ENCODE measurements around the gene ROMO1.

Gene ROMO1

DNA sequence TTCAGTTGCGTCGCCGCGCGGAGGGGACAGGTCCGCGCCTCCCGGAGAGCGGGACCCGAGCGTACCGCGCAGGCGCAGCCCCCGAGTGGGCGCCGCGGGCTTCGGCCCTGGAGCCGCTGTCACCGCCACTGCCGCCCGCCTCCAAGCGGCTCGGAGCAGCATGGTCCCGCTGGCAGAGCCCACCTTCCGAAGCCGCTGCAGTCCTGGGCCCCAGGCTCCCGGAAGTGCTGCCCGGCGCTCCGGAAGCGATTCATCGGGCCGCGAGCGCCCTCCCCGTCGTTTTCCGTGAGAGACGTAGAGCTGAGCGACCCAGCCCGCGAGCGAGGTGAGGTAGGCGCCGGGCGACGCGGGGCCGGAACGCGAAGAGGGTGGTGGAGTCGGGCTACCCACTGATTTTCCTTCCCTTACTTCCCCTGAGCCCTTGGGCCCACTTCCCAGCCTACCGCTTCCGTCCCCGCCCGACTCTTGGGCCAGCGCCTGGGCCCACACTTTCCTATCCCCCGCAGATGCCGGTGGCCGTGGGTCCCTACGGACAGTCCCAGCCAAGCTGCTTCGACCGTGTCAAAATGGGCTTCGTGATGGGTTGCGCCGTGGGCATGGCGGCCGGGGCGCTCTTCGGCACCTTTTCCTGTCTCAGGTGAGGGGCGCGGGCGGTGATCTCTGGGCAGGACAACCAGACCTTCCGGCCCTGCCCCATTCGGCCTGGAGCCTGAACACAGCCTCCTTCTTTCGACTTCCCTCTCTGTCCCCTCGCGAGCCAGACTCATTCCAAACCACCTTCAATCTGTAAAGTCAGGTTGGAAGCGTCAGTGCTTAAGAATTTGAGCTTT lies at the start of gene ROMO1, which contains the start of gene NFS1:
ROMO1 (plus strand) TSS at position 279 of the 830 bp plus-strand sequence; CDS start at position 507, 228 bp downstream.
NFS1 (minus strand) TSS at position 226 of the 830 bp plus-strand sequence; CDS start at position 162, 64 bp downstream.
- H3K4me3 ChIP-seq: peak within 1 kb of the TSS; percentile 81
- no peaks in the 10 kb centered on the region for H3K9me3 ChIP-seq
- peaks cover 50% of the 10 kb centered on the region for H3K36me3 ChIP-seq (replicated peaks)
- peak; percentile 80 to 91 for DNase-seq (ENCODE audit: low spot score in 2 of 2)
- H3K4me1 ChIP-seq: peaks cover 13% of the 10 kb centered on the region
- H3K27me3 ChIP-seq (ENCODE audit: low read depth): no peaks in the 10 kb centered on the region
- in situ Hi-C loops (cut with MboI; ENCODE audit: low sequenced_read_pairs): no loop called here

DNA sequence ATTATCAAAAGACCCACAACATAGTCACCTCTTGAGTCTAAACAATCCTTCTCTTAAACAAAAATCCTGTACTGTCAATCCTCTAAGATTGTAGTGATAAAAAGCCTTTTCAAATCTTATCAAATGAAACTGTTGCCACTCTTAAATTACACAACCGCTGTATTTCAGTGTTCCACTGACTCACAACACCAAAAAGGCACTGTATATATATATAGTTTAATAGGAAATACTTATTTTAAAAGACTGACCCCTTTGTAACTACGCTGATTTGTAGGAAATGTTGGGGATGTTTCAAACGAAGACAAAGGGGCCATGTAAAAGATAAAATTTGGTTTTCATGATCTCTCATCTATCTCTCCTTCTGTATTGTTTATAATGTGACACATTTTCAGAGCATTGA lies 48.6 kb upstream of the ROMO1 start:
- peaks cover 2% of the 10 kb centered on the region; the same call in 1 of the 2 replicates for H3K4me1 ChIP-seq
- no peaks in the 10 kb centered on the region for H3K9me3 ChIP-seq
- in situ Hi-C loops (cut with MboI; ENCODE audit: low sequenced_read_pairs): no loop called here
- no peak overlapping the region for H3K4me3 ChIP-seq
- peaks cover 43% of the 10 kb centered on the region for H3K36me3 ChIP-seq (replicated peaks)
- no peak for DNase-seq (ENCODE audit: low spot score in 2 of 2)
- H3K27me3 ChIP-seq (ENCODE audit: low read depth): no peaks in the 10 kb centered on the region

DNA sequence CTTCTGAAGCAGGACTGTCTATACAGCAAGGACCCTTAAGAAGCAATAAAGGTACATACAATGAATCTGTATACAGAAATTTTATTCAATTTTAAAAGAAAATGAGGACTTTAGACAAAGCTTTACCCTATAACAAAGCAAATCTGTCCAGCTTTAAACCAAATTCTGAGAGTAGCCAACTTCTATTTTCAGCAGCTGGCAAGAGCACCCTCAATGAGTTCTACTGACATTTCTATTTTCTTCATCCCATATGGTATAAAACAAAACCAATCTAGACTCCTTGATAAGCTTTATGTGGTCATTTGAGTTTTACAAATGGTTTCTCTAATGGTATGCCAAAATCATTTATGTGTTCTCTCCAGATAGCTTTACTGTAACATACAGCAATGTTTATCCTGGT lies 47.2 kb upstream of the ROMO1 start:
- Histone ChIP-seq H3K4me3 (no peak overlapping the region), H3K36me3 (replicated peaks) (peaks cover 53% of the 10 kb centered on the region), H3K4me1 (peaks cover 2% of the 10 kb centered on the region; the same call in 1 of the 2 replicates), H3K27me3 (ENCODE audit: low read depth) (no peaks in the 10 kb centered on the region), H3K9me3 (no peaks in the 10 kb centered on the region)
- DNase-seq (ENCODE audit: low spot score in 2 of 2): no peak
- in situ Hi-C loops (cut with MboI; ENCODE audit: low sequenced_read_pairs): no loop called here

DNA sequence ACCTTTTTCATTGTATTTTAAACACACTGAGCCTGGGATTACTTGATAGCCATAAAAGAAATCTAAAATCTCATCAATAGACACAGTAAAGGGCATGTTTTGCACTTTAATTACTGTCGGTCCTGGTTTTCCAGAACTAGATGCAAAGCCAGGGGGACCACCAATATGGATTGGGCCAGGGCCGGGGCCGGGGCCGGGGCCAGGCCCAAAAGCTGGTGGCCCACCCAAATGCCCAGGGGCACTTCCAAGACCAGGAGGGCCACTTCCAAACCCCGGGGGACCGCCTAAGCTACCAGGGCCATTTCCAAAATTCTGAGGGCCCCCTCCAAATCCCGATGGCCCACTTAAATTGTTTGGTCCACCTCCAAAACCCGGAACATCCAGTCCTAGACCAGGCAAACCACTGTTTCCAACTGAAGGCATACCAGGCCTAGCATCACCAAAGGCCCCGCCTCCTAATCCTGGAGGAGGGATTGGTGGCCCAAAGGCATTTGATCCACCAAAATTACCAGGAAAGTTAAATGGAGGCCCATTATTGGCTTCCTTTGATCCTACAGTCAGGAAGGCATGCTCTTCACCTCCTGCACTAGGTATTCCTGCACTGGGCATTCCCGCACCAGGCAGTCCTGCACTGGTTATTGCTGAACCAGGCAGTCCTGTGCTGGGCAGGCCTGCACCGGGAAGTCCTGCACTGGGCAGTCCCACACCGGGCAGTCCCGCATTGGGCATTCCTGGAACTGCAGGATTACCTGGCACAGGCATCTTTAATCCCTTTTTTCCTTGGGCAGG lies 46.4 kb upstream of the ROMO1 start:
- Histone ChIP-seq H3K9me3 (no peaks in the 10 kb centered on the region), H3K4me3 (no peak overlapping the region), H3K27me3 (ENCODE audit: low read depth) (no peaks in the 10 kb centered on the region), H3K4me1 (peaks cover 2% of the 10 kb centered on the region; the same call in 1 of the 2 replicates), H3K36me3 (replicated peaks) (peaks cover 58% of the 10 kb centered on the region)
- DNase-seq (ENCODE audit: low spot score in 2 of 2): no peak
- in situ Hi-C loops (cut with MboI; ENCODE audit: low sequenced_read_pairs): no loop called here

DNA sequence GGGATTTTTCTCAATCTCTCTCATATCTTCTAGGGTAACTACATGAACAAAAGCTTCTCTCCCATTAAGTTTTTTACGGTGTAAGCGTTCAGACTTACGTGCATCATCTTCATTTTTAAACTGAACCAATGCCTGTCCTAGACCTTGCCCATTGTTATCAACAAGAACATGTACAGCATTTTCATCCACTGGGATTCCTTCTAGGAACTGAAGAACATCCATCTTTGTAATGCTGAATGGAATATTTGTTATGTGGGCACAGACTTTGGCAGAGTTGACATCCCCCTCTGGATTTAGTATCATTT lies 45.8 kb upstream of the ROMO1 start:
- Histone ChIP-seq H3K4me3 (no peak overlapping the region), H3K36me3 (replicated peaks) (peaks cover 58% of the 10 kb centered on the region), H3K27me3 (ENCODE audit: low read depth) (no peaks in the 10 kb centered on the region), H3K4me1 (peaks cover 2% of the 10 kb centered on the region; the same call in 1 of the 2 replicates), H3K9me3 (no peaks in the 10 kb centered on the region)
- in situ Hi-C loops (cut with MboI; ENCODE audit: low sequenced_read_pairs): no loop called here
- no peak for DNase-seq (ENCODE audit: low spot score in 2 of 2)

DNA sequence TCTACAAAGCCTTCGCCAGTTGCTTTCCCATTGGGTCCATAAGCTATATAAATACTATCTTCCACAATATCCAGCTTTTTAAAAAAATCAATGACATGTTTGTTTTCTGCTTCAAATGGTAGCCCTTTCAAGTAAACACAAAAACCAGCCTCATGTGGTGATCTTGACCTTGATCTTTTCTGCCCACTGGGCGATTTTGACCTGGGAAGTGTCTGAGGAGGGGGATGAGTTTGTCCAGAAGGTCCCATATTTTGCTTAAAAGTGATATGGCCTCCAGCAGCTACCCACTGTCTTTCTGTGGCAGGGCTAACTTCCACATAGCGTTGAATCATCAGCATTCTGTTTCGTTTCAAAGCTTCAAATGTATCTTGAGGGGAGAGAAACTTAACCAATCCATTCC lies 45.3 kb upstream of the ROMO1 start:
- in situ Hi-C loops (cut with MboI; ENCODE audit: low sequenced_read_pairs): no loop called here
- Histone ChIP-seq H3K4me3 (no peak overlapping the region), H3K4me1 (peaks cover 2% of the 10 kb centered on the region; the same call in 1 of the 2 replicates), H3K9me3 (no peaks in the 10 kb centered on the region), H3K36me3 (replicated peaks) (peaks cover 58% of the 10 kb centered on the region), H3K27me3 (ENCODE audit: low read depth) (no peaks in the 10 kb centered on the region)
- no peak for DNase-seq (ENCODE audit: low spot score in 2 of 2)

DNA sequence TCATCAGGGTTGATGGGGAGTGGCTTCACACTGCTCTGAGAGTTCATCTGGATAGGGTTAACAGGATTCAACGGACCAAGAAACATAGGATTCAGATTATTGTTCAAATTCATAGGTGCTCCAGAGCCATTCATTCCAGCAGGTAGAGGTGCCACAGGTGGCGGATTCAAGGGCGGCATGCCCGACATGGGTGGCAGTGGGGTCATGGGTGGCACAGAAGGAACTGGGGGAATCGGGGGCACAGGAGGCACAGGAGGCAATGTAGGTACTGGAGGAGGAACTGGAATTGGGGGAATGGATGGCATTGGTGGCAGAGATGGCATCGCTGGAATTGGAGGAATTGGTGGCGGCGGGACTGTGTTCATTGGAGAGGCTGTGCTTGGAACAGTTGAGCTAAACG lies 44.8 kb upstream of the ROMO1 start:
- Histone ChIP-seq H3K36me3 (replicated peaks) (peaks cover 56% of the 10 kb centered on the region), H3K4me3 (no peak overlapping the region), H3K4me1 (peaks cover 4% of the 10 kb centered on the region), H3K9me3 (no peaks in the 10 kb centered on the region), H3K27me3 (ENCODE audit: low read depth) (no peaks in the 10 kb centered on the region)
- in situ Hi-C loops (cut with MboI; ENCODE audit: low sequenced_read_pairs): no loop called here
- DNase-seq (ENCODE audit: low spot score in 2 of 2): no peak

DNA sequence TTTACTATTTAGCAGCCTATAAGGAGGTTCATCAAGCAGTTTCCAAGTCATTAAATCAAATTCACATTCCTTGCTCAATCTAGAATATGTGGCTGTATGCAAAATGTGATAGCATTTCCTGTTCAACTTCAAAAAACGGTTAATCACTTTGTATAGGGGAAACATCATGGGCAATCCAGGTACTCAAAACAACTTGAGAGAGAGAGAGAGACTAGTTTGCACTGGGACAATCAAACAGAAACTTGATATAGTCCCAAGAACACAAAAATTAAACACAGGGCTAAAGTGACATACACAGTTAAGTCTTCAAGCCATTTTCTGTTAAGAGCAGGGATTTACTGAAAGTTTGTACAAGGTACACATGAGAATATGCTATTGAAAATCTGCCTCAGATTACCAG lies 41.9 kb upstream of the ROMO1 start:
- Histone ChIP-seq H3K9me3 (no peaks in the 10 kb centered on the region), H3K27me3 (ENCODE audit: low read depth) (no peaks in the 10 kb centered on the region), H3K4me3 (no peak overlapping the region), H3K4me1 (peaks cover 13% of the 10 kb centered on the region), H3K36me3 (replicated peaks) (peaks cover 47% of the 10 kb centered on the region)
- DNase-seq (ENCODE audit: low spot score in 2 of 2): no peak
- in situ Hi-C loops (cut with MboI; ENCODE audit: low sequenced_read_pairs): no loop called here

DNA sequence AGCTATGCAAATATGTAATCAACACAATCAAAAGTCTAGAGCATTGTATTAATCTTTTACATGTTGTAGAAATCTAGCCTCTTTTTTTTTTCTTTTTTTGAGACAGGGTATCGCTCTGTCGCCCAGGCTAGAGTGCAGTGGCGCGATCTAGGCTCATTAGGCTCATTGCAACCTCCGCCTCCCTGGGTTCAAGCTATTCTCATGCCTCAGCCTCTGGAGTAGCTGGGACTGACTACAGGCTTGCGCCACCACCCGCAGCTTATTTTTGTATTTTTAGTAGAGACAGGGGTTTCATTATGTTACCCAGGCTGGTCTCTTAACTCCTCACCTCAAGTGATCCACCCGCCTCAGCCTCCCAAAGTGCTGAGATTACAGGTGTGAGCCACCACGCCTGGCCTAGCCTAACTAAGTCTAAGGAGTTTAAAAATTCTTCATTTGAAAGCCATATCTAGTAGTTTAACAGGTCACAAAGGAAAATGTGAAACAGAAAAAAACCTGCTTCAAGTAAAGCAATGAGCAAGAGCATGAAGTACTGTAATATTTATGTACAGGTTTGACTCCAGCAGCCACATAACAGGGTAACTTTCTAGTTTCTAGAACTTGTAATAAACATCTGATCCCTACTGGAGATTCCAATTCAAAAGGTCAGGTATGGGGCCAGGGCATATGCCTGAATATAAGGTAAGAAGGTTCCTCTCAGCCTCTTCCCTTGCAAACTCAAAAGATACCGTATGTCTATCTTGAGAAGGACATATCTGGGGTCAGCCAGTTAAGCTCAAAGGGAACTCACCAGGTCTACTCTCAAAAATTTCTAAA lies 38.9 kb upstream of the ROMO1 start:
- H3K4me1 ChIP-seq: peaks cover 17% of the 10 kb centered on the region
- no peaks in the 10 kb centered on the region for H3K27me3 ChIP-seq (ENCODE audit: low read depth)
- no peaks in the 10 kb centered on the region for H3K9me3 ChIP-seq
- no peak for DNase-seq (ENCODE audit: low spot score in 2 of 2)
- H3K4me3 ChIP-seq: no peak overlapping the region
- peaks cover 19% of the 10 kb centered on the region for H3K36me3 ChIP-seq (replicated peaks)
- in situ Hi-C loops (cut with MboI; ENCODE audit: low sequenced_read_pairs): no loop called here

DNA sequence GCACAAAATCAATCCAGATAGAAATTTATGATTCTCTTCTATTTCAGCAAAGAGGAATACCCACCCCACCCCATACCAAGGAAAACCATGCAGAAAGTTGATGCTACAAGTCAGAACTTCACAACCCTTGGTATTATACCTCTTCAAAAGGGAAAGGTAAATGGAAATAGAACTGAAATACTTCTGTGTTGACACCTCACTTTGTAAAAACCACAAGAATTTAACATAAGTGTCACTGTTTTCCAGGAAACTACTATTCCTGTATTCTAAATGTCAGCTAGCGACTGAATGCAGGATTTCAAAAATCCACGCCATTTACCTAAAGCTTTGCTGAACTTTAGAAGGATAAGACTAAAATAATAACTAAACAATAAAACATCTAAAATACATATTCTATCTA lies 38.2 kb upstream of the ROMO1 start:
- Histone ChIP-seq H3K27me3 (ENCODE audit: low read depth) (no peaks in the 10 kb centered on the region), H3K4me1 (peaks cover 17% of the 10 kb centered on the region), H3K4me3 (no peak overlapping the region), H3K9me3 (no peaks in the 10 kb centered on the region), H3K36me3 (replicated peaks) (peaks cover 11% of the 10 kb centered on the region)
- DNase-seq (ENCODE audit: low spot score in 2 of 2): no peak
- in situ Hi-C loops (cut with MboI; ENCODE audit: low sequenced_read_pairs): no loop called here

DNA sequence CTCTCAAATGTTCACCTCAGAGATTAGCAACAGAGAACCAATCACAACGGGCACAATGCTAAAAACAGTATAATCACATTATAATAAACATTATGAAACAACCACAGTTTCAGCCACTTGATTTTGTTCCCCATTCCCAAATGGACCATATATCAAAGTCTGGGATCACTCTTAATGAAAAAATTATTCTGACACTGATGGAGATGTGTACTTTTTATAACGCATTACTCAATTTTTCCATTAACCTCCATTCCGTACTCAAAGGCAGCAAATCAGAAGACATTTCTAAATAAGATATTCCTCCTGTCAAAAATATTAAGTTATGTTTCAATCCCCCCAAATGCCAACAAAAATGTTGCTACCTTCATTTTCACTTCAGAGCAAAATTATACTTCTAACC lies 37.3 kb upstream of the ROMO1 start:
- DNase-seq (ENCODE audit: low spot score in 2 of 2): no peak
- H3K9me3 ChIP-seq: no peaks in the 10 kb centered on the region
- no peaks in the 10 kb centered on the region for H3K27me3 ChIP-seq (ENCODE audit: low read depth)
- in situ Hi-C loops (cut with MboI; ENCODE audit: low sequenced_read_pairs): no loop called here
- peaks cover 17% of the 10 kb centered on the region for H3K4me1 ChIP-seq
- peak overlapping the region; percentile 88 for H3K4me3 ChIP-seq
- peaks cover 5% of the 10 kb centered on the region for H3K36me3 ChIP-seq (replicated peaks)

DNA sequence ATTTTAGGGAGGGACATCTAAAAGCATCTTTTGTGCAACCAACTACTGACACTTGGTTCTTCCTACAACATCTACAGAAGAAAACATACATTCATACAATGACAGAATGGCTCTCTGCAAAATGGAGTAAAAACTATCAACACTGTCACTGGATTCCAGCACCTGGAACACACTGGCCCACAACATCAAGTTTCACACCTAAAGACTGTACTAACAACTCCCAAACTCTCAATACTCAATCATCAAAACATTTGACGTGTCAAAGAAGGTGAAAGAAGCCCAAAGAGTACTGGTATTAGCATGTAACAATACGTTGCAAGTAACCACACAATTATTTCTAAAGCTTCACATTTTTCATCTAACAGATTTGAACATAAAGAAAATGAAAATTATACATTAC lies 36.7 kb upstream of the ROMO1 start:
- Histone ChIP-seq H3K4me3 (peak overlapping the region; percentile 88), H3K4me1 (peaks cover 17% of the 10 kb centered on the region), H3K36me3 (replicated peaks) (no peaks in the 10 kb centered on the region; the same call in 1 of the 2 replicates)

More for the DNA sequence above, 36.7 kb upstream of the ROMO1 start:
- Histone ChIP-seq H3K9me3 (no peaks in the 10 kb centered on the region), H3K27me3 (ENCODE audit: low read depth) (no peaks in the 10 kb centered on the region)
- in situ Hi-C loops (cut with MboI; ENCODE audit: low sequenced_read_pairs): no loop called here
- no peak for DNase-seq (ENCODE audit: low spot score in 2 of 2)

Measured in HAP-1 (cell line).